Measurements from ENCODE around the gene CHMP6. TPM values are rescaled to one million over a fixed set of nuclear protein-coding genes. Genes with fewer than 3 reads are reported as not detected.
A peak's percentile ranks its signal among the peaks of the same experiment; 100 is the strongest.

CHMP6 gene
- total RNA-seq, 1 experiment from 2014 or later, result 22.0 TPM

DNA sequence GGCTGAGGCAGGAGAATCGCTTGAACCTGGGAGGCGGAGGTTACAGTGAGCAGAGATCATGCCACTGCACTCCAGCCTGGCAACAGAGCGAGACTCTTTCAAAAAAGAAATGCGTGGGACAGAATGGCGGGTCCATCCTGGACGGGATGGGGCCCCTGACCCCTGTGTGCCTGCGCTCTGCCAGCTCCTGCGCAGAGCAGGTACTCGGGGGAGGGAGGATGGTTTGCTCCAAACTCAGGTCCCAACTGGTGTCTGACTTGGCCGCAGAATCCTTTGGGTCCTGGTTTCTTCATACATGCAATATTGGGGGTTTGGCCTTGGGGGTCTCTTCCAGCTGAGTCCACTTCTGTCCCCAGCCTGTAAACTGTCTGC is 10.4 kb downstream of the CHMP6 start:
- ATAC-seq, result peak; percentile 16; the same call in 1 of the 2 replicates
- RAD21 ChIA-PET (ENCODE audit: low non-redundant PET in 1 of 2, low total read pairs in 2 of 2, uncharacterized antibody in 2 of 2, unreplicated experiment in 2 of 2), result no interaction called here
- no peak for DNase-seq (ENCODE audit: low read depth, low spot score)
- intact Hi-C loops (cut with micrococcal nuclease), result no loop called here
- Histone ChIP-seq H3K9ac (ENCODE audit: low read length) (no peak overlapping the region), H3K4me1 (ENCODE audit: control insufficient read depth in 1 of 2, insufficient read depth in 2 of 2, low read length in 2 of 2) (peaks cover 8 to 16% of the 10 kb centered on the region in 2 experiments), H3K27ac (ENCODE audit: low read depth, low read length) (no peak overlapping the region), H3K79me2 (ENCODE audit: insufficient read depth, low read length) (no peaks in the 10 kb centered on the region), H3K4me3 (replicated peaks in 1 of 2; ENCODE audit: low read depth in 1 of 2, low read length in 2 of 2) (no peak overlapping the region), H3K9me3 (ENCODE audit: control insufficient read depth in 1 of 2, insufficient read depth in 1 of 2, low read depth in 1 of 2, low read length in 2 of 2) (no peaks in the 10 kb centered on the region), H2AFZ (ENCODE audit: low read depth, low read length, poor library complexity, severe bottlenecking) (no peak overlapping the region), H4K20me1 (ENCODE audit: insufficient read depth) (no peaks in the 10 kb centered on the region), H3K4me2 (ENCODE audit: low read length) (peak overlapping the region; percentile 30), H3K36me3 (ENCODE audit: control insufficient read depth in 1 of 2, insufficient read depth in 2 of 2, low read length in 2 of 2) (peaks cover 20 to 21% of the 10 kb centered on the region in 2 experiments; a peak in 3 of 4 replicates), H3K27me3 (ENCODE audit: insufficient read depth, low read length) (peaks cover 12% of the 10 kb centered on the region), H3K9me2 (ENCODE audit: insufficient read depth) (no peaks in the 10 kb centered on the region)
- TF ChIP-seq YY1 (IDR thresholded peaks at IDR 0.05; ENCODE audit: extremely low read depth, insufficient replicate concordance, low read depth, low read length) (no peak), ZNF274 (IDR thresholded peaks at IDR 0.05; ENCODE audit: low read depth, low read length) (no peak), SIN3A (IDR thresholded peaks at IDR 0.05; ENCODE audit: low read depth) (no peak), EZH2phosphoT487 (IDR thresholded peaks at IDR 0.05; ENCODE audit: borderline replicate concordance) (no peak), TCF7L2 (IDR thresholded peaks at IDR 0.05; ENCODE audit: borderline replicate concordance, extremely low read depth, insufficient read depth, insufficient read length) (no peak), ZFX (IDR thresholded peaks at IDR 0.05) (no peak), POLR2A (IDR thresholded peaks at IDR 0.05; ENCODE audit: borderline replicate concordance, extremely low read depth, insufficient read depth, insufficient read length) (no peak), SP1 (IDR thresholded peaks at IDR 0.05; ENCODE audit: low read depth) (no peak), JUND (IDR thresholded peaks at IDR 0.05) (no peak), ELF1 (IDR thresholded peaks at IDR 0.05; ENCODE audit: borderline replicate concordance, low read depth) (no peak), FOSL1 (IDR thresholded peaks at IDR 0.05; ENCODE audit: low read depth) (no peak), SRF (IDR thresholded peaks at IDR 0.05; ENCODE audit: low read depth) (no peak), CEBPB (IDR thresholded peaks at IDR 0.05; ENCODE audit: low read depth) (no peak), POLR2AphosphoS5 (IDR thresholded peaks at IDR 0.05; ENCODE audit: low read depth, low read length) (no peak), RAD21 (IDR thresholded peaks at IDR 0.05; ENCODE audit: low read depth) (no peak)
- TF ChIP-seq, protein P1, sequence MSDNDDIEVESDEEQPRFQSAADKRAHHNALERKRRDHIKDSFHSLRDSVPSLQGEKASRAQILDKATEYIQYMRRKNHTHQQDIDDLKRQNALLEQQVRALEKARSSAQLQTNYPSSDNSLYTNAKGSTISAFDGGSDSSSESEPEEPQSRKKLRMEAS (IDR thresholded peaks at IDR 0.05), result no peak
- TF ChIP-seq, protein P2, sequence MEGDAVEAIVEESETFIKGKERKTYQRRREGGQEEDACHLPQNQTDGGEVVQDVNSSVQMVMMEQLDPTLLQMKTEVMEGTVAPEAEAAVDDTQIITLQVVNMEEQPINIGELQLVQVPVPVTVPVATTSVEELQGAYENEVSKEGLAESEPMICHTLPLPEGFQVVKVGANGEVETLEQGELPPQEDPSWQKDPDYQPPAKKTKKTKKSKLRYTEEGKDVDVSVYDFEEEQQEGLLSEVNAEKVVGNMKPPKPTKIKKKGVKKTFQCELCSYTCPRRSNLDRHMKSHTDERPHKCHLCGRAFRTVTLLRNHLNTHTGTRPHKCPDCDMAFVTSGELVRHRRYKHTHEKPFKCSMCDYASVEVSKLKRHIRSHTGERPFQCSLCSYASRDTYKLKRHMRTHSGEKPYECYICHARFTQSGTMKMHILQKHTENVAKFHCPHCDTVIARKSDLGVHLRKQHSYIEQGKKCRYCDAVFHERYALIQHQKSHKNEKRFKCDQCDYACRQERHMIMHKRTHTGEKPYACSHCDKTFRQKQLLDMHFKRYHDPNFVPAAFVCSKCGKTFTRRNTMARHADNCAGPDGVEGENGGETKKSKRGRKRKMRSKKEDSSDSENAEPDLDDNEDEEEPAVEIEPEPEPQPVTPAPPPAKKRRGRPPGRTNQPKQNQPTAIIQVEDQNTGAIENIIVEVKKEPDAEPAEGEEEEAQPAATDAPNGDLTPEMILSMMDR (IDR thresholded peaks at IDR 0.05 in 2 of 3, conservative IDR thresholded peaks at IDR 0.05 in 1 of 3; ENCODE audit: borderline replicate concordance in 1 of 3, insufficient read depth in 1 of 3, low read depth in 2 of 3, low read length in 2 of 3), result no peak
- TF ChIP-seq, protein P3, sequence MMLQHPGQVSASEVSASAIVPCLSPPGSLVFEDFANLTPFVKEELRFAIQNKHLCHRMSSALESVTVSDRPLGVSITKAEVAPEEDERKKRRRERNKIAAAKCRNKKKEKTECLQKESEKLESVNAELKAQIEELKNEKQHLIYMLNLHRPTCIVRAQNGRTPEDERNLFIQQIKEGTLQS (IDR thresholded peaks at IDR 0.05), result no peak
- TF ChIP-seq, protein P4, sequence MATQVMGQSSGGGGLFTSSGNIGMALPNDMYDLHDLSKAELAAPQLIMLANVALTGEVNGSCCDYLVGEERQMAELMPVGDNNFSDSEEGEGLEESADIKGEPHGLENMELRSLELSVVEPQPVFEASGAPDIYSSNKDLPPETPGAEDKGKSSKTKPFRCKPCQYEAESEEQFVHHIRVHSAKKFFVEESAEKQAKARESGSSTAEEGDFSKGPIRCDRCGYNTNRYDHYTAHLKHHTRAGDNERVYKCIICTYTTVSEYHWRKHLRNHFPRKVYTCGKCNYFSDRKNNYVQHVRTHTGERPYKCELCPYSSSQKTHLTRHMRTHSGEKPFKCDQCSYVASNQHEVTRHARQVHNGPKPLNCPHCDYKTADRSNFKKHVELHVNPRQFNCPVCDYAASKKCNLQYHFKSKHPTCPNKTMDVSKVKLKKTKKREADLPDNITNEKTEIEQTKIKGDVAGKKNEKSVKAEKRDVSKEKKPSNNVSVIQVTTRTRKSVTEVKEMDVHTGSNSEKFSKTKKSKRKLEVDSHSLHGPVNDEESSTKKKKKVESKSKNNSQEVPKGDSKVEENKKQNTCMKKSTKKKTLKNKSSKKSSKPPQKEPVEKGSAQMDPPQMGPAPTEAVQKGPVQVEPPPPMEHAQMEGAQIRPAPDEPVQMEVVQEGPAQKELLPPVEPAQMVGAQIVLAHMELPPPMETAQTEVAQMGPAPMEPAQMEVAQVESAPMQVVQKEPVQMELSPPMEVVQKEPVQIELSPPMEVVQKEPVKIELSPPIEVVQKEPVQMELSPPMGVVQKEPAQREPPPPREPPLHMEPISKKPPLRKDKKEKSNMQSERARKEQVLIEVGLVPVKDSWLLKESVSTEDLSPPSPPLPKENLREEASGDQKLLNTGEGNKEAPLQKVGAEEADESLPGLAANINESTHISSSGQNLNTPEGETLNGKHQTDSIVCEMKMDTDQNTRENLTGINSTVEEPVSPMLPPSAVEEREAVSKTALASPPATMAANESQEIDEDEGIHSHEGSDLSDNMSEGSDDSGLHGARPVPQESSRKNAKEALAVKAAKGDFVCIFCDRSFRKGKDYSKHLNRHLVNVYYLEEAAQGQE (IDR thresholded peaks at IDR 0.05; ENCODE audit: low read depth), result no peak
- TF ChIP-seq, protein P5, sequence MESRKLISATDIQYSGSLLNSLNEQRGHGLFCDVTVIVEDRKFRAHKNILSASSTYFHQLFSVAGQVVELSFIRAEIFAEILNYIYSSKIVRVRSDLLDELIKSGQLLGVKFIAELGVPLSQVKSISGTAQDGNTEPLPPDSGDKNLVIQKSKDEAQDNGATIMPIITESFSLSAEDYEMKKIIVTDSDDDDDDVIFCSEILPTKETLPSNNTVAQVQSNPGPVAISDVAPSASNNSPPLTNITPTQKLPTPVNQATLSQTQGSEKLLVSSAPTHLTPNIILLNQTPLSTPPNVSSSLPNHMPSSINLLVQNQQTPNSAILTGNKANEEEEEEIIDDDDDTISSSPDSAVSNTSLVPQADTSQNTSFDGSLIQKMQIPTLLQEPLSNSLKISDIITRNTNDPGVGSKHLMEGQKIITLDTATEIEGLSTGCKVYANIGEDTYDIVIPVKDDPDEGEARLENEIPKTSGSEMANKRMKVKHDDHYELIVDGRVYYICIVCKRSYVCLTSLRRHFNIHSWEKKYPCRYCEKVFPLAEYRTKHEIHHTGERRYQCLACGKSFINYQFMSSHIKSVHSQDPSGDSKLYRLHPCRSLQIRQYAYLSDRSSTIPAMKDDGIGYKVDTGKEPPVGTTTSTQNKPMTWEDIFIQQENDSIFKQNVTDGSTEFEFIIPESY (IDR thresholded peaks at IDR 0.05; ENCODE audit: extremely low read depth, insufficient replicate concordance, low read length), result no peak
- BruUV-seq (replicated peaks), result no TSS peak
- POLR2A ChIA-PET, result no interaction called here
- CTCF ChIA-PET, result interaction anchor here (1.2 kb wide), 1 partner anchor 11 kb away, joined by 3 read pairs; the partner anchor contains the start of gene CHMP6
